Activated CD8-positive, alpha-beta memory T cell treated with anti-CD3 and anti-CD28 coated beads for 48 hours (primary cell): ENCODE measurements around the gene ANKRD65.
"Not testable (repeated sequence)": the region's sequence is repeated elsewhere in the genome, so short reads cannot be mapped to it uniquely, and the experiment has no call there.

Experiments used
- DNase-seq, 3 experiments: peaks; one replicate each; pipeline ENCODE4 v3.0.0-alpha.2; 2020; ENCODE audit warnings: low read depth in 2 of 3, low spot score in 2 of 3

Gene ANKRD65

DNA sequence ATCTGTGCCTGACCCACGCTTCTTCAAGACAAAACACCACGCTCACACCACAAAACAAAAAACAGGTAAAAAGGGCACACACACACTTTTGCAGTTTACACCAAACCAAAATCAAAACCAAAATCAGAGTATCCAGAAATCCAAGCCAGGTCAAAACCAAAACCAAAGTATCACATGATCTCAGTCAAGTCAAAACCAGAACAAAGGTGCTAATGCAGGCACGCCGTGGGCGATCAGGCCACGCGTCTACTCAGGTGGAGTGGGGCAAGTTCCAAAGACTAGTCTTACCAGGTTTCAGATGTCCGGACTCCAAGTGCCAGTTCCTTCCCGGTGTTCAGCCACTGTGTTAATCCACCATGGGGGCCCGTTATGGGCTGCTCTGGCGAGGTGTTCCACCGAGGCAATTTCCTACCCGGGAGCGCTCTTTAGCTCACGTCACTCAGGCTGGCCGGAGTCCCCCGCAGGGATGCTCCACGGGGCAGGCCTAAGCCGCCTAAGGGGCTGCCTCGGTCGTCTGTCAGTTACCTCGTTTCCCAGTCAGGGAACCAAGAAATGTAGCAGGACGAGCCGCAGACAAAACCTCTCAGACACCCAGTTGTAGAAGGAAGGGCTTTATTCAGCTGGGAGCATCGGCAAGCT, 3.1 kb downstream of the ANKRD65 start:
- not testable (repeated sequence) for DNase-seq

- DNase-seq: not testable (repeated sequence)
Observed at GRCh38 chr1:1417396-1417795, 3.7 kb downstream of the ANKRD65 start.

DNA sequence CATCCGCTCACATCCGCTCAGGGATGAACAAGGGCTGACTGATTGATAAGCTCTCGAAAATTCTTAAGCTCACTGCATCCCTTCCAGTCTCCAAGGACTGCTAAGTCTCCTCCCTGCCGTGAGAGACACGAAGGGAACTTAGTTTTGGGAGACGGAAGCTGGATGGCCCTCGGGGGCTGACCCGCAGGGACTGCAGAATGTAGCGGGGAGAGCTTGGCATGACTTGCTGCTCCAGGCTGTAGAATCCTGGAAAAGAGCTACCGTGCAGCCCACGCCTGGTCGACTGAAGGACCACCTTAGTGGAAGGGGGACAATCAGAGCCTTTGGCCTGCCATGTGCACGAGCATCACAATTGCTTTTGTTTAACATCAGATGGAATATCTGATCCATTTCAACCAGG, 5.3 kb downstream of the ANKRD65 start:
- DNase-seq: no peak

DNA sequence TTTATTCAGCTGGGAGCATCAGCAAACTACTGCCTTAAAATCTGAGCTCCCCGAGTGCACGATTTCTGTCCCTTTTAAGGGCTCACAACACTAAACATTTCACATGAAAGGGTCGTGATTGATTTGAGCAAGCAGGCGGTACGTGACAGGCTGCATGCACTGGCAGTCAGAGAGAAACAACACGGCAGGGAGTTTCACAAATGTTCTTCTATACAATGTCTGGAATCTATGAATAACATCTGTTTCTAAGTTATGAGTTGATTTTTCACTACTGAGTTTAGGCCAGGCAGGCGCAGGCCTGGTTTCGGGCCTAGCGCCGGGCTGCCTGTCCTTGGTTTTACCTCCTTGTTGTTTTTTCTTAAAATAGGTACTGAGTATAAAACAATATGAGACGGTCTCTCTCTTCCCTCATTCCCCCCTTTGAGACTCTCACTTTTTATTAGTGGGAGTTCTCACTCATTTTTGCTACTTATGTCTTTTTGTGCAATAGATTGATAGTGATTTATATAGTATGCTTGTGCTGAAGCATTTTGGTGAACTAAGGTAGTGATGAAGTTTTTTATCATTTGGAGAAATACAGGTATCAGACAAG, 8.7 kb downstream of the ANKRD65 start:
- not testable (repeated sequence) for DNase-seq

GRCh38 chr1:1411626-1412025, 9.4 kb downstream of the ANKRD65 start:
- DNase-seq: no peak

DNA sequence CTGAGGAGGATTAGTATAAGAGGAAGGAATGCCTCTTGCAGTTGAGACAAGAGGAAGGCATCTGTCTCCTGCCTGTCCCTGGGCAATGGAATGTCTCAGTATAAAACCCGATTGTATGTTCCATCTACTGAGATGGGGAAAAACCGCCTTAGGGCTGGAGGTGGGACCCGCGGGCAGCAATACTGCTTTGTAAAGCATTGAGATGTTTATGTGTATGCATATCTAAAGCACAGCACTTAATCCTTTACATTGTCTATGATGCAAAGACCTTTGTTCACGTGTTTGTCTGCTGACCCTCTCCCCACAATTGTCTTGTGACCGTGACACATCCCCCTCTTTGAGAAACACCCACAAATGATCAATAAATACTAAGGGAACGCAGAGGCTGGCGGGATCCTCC, 10.8 kb downstream of the ANKRD65 start:
- DNase-seq: not testable (repeated sequence)

DNA sequence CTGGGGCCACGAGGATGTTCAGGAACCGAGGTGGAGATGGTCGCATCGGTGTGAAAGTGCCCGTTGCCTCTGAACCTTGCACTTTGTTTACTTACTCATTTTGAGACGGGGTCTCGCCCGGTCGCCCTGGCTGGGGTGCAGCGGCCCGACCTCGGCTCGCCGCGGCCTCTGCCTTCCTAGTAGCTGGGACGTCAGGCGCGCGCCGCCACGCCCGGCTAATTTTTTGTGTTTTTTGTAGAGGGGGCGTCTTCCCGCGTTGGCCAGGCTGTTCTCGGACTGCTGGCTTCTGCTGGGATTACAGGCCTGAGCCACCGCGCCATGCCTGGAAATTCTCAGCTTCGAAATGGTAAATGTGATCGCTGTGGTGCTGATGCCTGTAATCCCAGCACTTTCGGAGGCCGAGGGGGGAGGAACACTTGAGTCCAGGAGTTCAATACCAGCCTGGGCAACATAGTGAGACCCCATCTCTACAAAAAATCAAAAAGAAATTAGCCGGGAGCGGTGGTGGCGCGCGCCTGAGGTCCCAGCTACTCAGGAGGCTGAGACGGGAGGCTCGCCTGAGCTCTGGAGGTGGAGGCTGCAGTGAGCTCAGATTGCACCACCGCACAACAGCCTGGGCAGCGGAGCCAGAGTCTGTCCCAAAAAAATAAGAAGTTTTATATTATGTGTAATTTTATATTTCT, 13.3 kb downstream of the ANKRD65 start:
- no peak for DNase-seq

- DNase-seq: peak; percentile 84 to 93 (median 87)
Observed at GRCh38 chr1:1406821-1407635, 14.0 kb downstream of the ANKRD65 start, which contains the start of gene MRPL20. Gene MRPL20, minus strand, starts transcription at chr1:1407293. Its CDS starts 76 bp downstream, at chr1:1407217.

GRCh38 chr1:1406101-1406820, 14.8 kb downstream of the ANKRD65 start:
- DNase-seq: no peak

DNA sequence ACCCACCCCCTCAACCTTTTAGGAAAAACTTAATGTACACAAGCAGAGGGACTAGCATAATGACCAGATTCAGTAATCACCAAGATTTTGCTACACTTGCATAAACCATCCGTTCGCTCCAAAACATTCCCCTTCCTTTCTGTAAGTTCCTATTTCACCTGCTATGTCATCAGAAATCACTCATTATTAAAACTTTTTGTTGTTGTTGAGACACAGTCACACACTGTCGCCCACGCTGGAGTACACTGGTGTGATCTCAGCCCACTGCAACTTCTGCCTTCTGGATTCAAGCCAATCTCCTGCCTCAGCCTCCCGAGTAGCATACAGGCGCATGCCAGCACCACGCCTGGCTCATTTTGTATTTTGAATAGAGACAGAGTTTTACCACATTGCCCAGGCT, 17.4 kb downstream of the ANKRD65 start:
- DNase-seq: no peak

- DNase-seq: not testable (repeated sequence)
Observed at GRCh38 chr1:1402901-1403392, 18.1 kb downstream of the ANKRD65 start.

GRCh38 chr1:1402072-1402900, 18.8 kb downstream of the ANKRD65 start:
- DNase-seq: no peak

DNA sequence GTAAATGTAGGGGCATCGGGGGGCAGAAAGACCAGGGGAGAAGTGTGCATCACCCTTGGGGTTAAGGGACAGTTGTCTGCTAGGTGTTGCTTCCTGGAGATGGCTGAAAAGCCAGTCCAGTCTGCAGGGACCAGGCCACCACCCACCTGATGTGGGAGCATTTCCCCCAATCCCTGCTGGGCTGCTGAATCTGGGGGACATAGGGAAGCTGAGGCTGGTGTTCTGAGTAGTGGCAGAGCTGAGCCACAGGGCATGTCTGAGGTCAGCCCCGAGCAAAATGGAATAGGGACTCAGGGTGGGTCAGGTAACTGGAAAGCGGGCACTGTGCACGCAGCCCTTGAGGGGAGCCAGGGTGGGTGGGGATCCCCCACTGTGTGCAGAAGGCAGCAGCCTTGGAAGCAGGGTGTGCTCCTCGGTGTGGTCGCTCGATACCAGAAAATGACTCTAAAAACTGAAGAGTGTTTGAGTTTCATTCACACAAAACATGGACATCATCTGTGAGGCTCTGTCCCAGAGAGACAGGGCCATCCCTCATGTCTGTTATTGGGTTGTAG, 19.5 kb downstream of the ANKRD65 start:
- DNase-seq: no peak

DNA sequence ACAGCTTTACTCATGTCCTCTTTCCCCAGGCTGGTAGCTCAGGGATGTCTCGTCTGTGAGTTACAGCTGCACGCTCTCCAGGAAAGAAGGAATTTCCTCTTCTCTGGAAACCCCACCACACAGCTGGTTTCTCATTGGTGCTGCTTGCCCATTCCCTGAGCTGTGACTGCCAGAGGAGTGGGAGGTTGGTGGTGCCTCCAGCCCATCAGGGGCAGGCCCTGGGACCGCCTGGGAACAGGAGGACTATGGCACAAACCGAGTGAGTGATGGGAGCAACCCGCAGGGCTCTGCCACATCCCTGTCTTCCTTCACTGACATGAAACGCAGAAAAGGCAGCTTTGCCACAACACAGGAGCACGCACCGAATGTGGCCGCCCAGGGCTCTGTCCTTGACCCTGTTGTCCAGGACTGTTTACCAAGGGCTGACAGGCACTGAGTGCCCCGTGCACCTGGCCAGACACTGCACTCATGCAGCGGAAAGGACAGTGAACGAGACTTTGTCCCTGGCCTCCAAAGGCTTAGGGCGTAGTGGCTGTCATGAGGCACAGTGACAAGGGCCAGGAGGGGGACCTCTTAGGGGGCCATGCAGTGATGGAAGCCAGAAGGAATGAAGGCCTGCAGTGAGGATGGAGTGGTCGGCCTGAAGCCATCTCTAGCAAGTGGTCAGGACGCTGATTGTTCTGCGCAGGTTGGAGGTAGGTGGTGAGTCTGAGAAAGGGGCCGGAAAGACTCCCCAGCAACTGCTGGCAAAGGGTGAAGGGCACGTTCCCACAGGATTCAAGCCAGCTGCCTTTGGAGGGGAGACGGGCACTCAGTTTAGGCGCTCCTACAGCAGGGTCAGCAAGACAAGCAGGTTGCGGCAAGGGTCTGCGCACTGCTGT, 20.3 kb downstream of the ANKRD65 start:
- no peak for DNase-seq

DNA sequence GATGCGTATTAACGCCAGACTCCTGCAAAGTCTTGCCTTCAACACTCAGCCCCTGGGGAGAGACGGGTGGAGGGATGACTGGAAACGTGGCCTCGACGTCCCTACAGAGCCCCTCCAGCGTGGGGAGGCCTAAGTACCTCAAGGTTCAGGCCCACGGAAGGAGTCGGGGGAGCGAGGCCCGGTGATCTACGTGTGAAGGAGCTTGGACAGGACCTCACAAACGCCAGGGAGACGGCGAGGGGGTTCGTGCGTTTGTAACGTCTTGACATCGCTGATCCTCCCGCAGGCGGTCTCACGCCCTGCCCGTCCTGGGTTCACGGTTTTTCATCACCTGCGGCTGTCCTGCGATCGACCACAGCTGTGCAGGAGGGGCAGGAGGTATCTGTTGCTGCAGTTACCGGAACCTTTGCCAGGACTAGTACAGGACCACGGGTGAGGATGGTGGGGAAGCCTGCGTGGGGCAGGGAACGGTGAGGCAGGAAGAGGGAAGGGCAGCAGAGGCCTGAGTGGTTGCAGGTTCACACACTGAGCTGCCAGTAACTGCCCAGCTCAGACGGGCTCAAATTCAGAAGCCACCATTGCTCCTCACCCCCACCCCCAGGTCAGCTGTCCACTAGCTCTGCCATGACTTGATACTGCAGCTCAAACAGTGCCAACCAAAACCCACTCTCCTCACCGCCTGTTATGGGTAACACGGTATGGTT, 21.1 kb downstream of the ANKRD65 start:
- no peak for DNase-seq

- peak; percentile 95 to 100 (median 98) for DNase-seq
Observed at GRCh38 chr1:1399187-1399871, 21.7 kb downstream of the ANKRD65 start, which contains the start of gene CCNL2. Gene CCNL2, minus strand, starts transcription at chr1:1399335. Its CDS starts 29 bp downstream, at chr1:1399306.

- DNase-seq: no peak
Observed at GRCh38 chr1:1398677-1399186, 22.3 kb downstream of the ANKRD65 start.
